ENCODE data around the gene SACM1L.

The SACM1L gene

DNA sequence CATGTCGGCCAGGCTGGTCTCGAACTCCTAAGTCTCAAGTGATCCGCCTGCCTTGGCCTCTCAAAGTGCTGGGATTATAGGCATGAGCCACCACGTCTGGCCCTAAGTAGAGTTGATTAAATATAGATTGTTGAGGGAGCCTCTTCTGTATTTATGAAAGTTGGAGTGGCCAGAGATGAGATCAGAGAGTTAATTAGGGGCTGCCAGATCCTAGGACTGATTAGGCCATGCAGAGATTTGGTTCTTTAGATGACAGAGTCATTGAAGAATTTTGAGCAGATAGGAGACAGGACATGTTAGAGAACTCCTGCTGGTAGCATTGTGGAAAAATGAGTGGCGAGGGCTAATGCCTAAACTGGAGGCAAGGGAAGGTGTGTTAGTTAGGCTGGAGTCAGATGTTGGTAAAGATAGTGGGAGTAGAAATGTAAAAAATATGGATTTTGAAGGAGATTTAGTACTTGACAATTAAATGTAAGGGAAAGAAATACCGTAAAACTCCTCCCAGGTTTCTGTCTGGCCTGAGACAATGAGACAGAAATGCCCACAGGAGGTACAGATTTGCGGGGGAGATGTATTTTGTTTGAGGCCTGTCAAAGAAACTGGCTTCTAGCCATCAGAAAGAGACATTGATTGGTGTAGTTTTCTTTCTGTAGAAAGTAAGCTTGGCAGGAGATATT is 23.4 kb downstream of the SACM1L start:
- DNase-seq, result no peak
- no peak for ATAC-seq (replicated peaks)
- no peaks in the 10 kb centered on the region for H3K27me3 Mint-ChIP-seq
- H3K4me1 Mint-ChIP-seq (ENCODE audit: low read depth in 2 of 2), result peaks cover 11 to 16% of the 10 kb centered on the region in 2 donors
- H3K9me3 Mint-ChIP-seq, result no peaks in the 10 kb centered on the region
- H3K27ac Mint-ChIP-seq, result peak overlapping the region in 1 of 2 donors; percentile 7
- peaks cover 80% of the 10 kb centered on the region for H3K36me3 Mint-ChIP-seq (ENCODE audit: insufficient read depth)
- H3K4me3 Mint-ChIP-seq, result no peak overlapping the region

DNA sequence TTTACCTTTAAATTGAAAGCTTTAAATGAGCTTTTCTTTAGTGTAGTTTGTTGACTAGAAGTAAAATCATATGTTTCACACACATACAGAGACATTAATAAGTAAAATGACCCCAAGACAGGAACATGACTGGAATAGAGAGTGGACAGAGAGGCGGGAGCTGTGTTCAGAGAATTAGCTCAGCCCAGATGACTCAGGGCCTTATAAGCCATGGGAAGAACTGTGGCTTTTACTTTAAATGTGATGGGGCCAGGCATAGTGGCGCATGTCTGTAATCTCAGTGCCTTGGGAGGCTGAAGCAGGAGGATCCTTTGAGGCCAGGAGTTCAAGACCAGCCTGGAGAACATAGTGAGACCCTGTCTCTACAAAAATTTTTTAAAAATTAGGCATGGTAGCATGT is 26.7 kb downstream of the SACM1L start:
- no peak for DNase-seq
- H3K27me3 Mint-ChIP-seq, result no peaks in the 10 kb centered on the region
- H3K27ac Mint-ChIP-seq, result peak overlapping the region; percentile 67 to 80
- ATAC-seq (replicated peaks), result no peak
- H3K36me3 Mint-ChIP-seq (ENCODE audit: insufficient read depth), result peaks cover 64% of the 10 kb centered on the region
- no peak overlapping the region for H3K4me3 Mint-ChIP-seq
- H3K4me1 Mint-ChIP-seq (ENCODE audit: low read depth in 2 of 2), result peaks cover 10 to 12% of the 10 kb centered on the region in 2 donors
- H3K9me3 Mint-ChIP-seq, result no peaks in the 10 kb centered on the region

DNA sequence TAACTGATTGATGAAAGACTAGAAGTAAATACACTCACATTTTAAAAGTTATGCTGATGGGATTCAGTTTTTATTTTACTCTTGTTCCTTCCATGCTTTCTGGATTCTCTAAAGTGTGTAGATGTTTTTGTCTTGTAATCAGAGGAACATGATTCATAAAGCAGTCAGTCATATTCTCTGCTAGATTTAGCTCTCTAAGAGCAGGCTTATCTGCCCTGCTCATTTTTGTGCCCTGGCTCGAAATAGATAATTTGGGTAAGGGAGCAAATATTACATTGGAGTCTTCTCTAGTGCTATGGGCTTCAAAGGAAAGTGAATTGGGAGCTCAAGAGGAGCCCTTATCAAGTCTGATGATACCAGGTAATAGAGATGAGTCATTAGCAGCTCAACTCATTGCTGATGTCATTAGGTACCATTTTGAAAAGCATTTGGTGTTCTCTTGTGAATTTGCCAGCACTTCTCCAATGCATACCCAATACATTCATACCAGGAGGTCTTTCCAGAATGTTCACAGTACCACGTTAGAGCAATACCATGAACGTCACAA is 27.7 kb downstream of the SACM1L start:
- DNase-seq (no peak), ATAC-seq (replicated peaks) (no peak)
- peak overlapping the region; percentile 47 to 80 for H3K27ac Mint-ChIP-seq
- no peaks in the 10 kb centered on the region for H3K27me3 Mint-ChIP-seq
- H3K4me3 Mint-ChIP-seq, result no peak overlapping the region
- no peaks in the 10 kb centered on the region for H3K9me3 Mint-ChIP-seq
- peaks cover 6 to 12% of the 10 kb centered on the region in 2 donors for H3K4me1 Mint-ChIP-seq (ENCODE audit: low read depth in 2 of 2)
- peaks cover 60% of the 10 kb centered on the region for H3K36me3 Mint-ChIP-seq (ENCODE audit: insufficient read depth)

DNA sequence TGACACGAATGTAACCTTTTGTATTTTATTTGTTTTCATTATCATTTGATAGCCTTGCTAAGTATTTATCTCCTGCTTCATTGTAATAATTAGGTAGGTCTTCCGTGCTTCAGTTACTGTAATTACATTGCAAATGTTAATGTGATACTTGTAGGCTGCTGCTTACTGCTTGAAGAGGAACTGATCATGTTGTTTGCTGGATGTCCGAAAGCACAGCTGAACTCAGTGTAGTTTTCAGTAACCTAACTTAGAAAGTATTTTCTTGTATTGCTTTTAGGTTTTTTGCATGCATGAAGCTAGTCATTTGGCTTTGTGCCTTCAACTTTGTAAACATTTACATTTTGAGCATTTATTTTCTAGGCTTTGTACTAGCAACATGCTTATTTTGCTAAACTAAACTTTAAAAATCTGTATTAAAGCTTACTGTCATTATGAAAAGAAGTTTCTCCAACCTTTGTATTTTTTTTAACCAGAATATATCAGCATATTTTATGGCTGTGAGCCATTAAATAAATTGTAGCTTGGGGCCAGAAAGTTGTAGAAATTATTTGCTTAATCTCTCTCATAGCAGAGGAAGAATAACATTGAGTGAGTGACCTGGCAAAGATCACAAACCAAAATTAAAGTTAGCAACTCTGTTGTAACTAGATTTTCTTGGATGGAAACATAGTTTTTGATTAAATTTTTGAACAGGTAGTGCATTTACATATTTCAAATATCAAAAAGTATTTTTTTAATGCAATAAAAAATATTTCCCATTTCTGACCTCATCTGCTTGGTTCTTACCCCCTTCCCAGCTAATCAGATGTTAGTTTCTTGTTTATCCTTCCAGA is 30.7 kb downstream of the SACM1L start:
- Mint-ChIP-seq H3K36me3 (ENCODE audit: insufficient read depth) (peaks cover 63% of the 10 kb centered on the region), H3K27ac (peak overlapping the region; percentile 4 to 22), H3K4me1 (ENCODE audit: low read depth in 2 of 2) (peaks cover 9 to 28% of the 10 kb centered on the region in 2 donors), H3K4me3 (no peak overlapping the region), H3K27me3 (no peaks in the 10 kb centered on the region), H3K9me3 (no peaks in the 10 kb centered on the region)
- no peak for DNase-seq
- ATAC-seq (replicated peaks), result no peak

DNA sequence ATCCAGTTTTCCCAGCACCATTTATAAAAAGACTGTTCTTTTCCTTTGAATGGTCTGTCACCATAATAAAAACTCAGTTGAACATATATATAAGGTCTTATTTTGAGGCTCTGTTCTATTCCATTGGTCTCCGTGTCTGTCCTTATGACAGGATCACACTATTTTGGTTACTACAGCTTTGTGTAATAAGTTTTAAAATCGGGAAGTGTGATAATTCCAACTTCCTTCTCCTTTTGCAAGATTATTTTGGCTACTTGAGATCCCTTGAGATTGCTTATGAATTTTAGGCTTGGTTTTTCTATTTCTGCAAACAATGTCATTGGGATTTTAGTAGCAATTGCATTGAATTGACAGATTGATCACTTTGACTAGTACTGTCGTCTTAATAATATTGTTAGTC is 35.7 kb downstream of the SACM1L start:
- no peak for DNase-seq
- peaks cover 80% of the 10 kb centered on the region for H3K36me3 Mint-ChIP-seq (ENCODE audit: insufficient read depth)
- no peaks in the 10 kb centered on the region for H3K27me3 Mint-ChIP-seq
- no peak for ATAC-seq (replicated peaks)
- H3K4me1 Mint-ChIP-seq (ENCODE audit: low read depth in 2 of 2), result peaks cover 16 to 48% of the 10 kb centered on the region in 2 donors
- H3K4me3 Mint-ChIP-seq, result no peak overlapping the region
- H3K9me3 Mint-ChIP-seq, result no peaks in the 10 kb centered on the region
- H3K27ac Mint-ChIP-seq, result no peak overlapping the region

DNA sequence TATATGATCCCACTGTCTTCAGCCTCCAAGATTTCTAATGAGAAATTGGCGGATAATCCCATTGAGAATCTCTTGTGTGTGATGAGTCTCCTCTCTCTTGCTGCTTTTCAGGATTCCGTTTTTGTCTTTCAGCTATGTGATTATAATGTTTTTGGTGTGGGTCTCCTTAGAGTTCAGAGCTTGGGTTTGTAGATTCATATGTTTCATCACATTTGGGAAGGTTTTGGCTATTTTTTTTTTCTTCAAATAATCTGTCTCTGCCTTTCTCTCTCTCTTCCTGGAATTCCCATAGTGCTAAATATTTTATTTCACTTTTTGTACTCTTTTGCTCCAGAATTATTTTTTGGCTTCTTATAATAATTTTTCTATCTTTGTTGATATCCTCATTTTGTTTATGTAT is 40.4 kb downstream of the SACM1L start:
- DNase-seq (no peak), ATAC-seq (replicated peaks) (no peak)
- Mint-ChIP-seq H3K27ac (peak overlapping the region in 1 of 2 donors; percentile 4), H3K9me3 (no peaks in the 10 kb centered on the region), H3K4me3 (no peak overlapping the region), H3K27me3 (no peaks in the 10 kb centered on the region), H3K36me3 (ENCODE audit: insufficient read depth) (peaks cover 85% of the 10 kb centered on the region), H3K4me1 (ENCODE audit: low read depth in 2 of 2) (peaks cover 15 to 40% of the 10 kb centered on the region in 2 donors)

DNA sequence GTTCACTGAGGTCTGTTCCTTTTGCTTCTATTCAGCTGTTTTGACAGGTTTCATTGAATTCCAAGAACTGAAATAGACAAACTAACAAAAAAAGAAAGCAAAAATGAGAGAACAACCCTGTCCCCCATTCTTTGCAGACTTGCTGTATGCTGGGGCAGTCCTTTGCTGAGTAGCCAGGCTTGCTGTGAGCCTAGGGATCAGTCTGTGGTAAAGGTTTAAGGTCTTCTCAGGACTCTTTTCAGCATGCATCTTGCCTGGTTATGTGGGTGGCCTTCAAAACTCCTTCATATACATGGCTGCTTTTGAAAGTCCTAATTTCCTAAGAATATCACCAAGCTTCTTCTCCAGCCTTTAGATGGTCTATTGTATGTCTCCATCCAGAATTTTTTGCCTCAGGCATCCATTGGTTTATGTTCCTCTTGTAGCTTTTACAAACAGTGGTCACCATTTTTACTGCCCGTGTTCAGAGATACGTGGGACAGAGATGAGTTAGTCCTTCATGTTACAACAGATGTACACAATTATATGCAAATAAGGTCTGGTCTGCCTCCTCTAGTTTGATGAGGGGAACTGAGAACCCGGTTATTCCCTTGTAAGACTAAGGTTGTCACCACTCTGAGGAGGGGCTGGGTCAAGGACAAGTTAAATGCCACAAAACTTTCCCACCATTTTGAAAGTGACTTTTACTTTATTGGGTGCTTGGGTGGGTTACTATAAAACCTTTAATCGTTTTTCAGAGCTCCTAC is 41.4 kb downstream of the SACM1L start:
- Mint-ChIP-seq H3K36me3 (ENCODE audit: insufficient read depth) (peaks cover 87% of the 10 kb centered on the region), H3K27me3 (no peaks in the 10 kb centered on the region), H3K4me1 (ENCODE audit: low read depth in 2 of 2) (peaks cover 11 to 30% of the 10 kb centered on the region in 2 donors), H3K27ac (peak overlapping the region; percentile 13 to 32), H3K4me3 (no peak overlapping the region), H3K9me3 (no peaks in the 10 kb centered on the region)
- ATAC-seq (replicated peaks) (no peak), DNase-seq (no peak)

DNA sequence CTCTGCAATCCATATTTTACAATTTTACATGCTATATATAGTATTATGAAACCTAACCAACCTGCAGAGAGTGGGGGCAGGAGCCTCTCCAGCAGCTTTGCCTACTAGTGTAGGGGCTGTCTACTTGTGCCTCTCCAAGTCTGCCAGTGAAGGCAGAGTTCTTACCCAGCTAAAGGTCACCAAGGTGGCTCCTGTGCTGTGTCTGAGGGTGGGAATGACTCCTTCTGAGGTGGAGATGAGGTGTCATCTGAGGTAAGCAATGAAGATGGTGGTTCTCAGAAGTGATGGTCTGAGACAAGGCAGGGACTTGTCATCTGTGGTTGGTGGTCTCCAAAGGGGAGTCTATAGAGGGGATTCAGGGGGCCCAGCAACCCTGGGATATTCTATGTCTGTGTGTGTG is 47.5 kb downstream of the SACM1L start:
- H3K4me1 Mint-ChIP-seq (ENCODE audit: low read depth in 2 of 2), result peaks cover 16 to 25% of the 10 kb centered on the region in 2 donors
- no peak for DNase-seq
- no peak overlapping the region for H3K4me3 Mint-ChIP-seq
- H3K36me3 Mint-ChIP-seq (ENCODE audit: insufficient read depth), result peaks cover 98% of the 10 kb centered on the region
- no peak for ATAC-seq (replicated peaks)
- no peaks in the 10 kb centered on the region for H3K9me3 Mint-ChIP-seq
- no peaks in the 10 kb centered on the region for H3K27me3 Mint-ChIP-seq
- H3K27ac Mint-ChIP-seq, result peak overlapping the region; percentile 0 to 86

DNA sequence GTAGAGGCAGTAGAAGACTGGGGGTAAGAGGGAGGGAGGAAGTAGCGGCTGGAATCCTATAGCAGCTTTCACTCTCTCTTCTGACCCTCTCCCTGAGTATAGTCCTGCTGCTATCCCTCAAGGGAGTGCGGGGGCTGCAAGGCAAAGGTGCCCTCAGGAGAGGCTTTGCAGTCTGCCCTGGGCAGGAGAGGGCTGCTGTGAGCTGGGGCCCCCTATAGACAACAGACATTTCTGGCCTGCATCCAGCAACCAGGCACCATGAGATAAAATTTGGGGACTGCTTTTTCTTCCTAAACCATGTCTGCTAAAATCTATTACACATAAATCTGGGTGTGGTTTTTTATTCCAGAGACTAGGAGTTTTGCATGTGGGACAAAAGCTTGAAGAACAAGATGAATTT is 48.0 kb downstream of the SACM1L start:
- Mint-ChIP-seq H3K36me3 (ENCODE audit: insufficient read depth) (peaks cover 98% of the 10 kb centered on the region), H3K9me3 (no peaks in the 10 kb centered on the region), H3K27ac (peak overlapping the region; percentile 8 to 86), H3K27me3 (no peaks in the 10 kb centered on the region), H3K4me1 (ENCODE audit: low read depth in 2 of 2) (peaks cover 21 to 30% of the 10 kb centered on the region in 2 donors), H3K4me3 (no peak overlapping the region)
- no peak for DNase-seq
- no peak for ATAC-seq (replicated peaks)

DNA sequence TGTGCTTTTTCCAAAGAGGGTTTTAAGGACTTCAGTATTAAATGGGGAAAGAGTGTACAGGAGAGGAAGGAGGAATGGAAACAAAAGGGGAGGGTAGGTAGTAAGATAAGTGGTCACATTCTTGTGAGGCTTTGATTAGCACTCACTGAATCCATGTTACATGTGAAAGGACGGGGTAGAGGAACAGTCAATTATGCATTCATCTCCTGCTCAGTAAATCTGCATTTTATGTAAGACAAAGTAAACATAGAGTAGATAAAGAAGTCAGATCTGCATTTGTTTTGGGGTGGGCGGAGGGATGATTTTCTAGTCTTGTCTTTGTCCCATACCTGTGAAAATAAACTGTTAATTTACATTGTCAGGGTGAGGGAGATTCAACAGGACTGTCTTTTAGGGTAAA is 50.8 kb downstream of the SACM1L start:
- H3K27me3 Mint-ChIP-seq, result no peaks in the 10 kb centered on the region
- peak overlapping the region; percentile 11 to 80 for H3K27ac Mint-ChIP-seq
- peaks cover 23 to 29% of the 10 kb centered on the region in 2 donors for H3K4me1 Mint-ChIP-seq (ENCODE audit: low read depth in 2 of 2)
- H3K36me3 Mint-ChIP-seq (ENCODE audit: insufficient read depth), result peaks cover 94% of the 10 kb centered on the region
- no peak overlapping the region for H3K4me3 Mint-ChIP-seq
- H3K9me3 Mint-ChIP-seq, result no peaks in the 10 kb centered on the region
- ATAC-seq (replicated peaks) (no peak), DNase-seq (no peak)

DNA sequence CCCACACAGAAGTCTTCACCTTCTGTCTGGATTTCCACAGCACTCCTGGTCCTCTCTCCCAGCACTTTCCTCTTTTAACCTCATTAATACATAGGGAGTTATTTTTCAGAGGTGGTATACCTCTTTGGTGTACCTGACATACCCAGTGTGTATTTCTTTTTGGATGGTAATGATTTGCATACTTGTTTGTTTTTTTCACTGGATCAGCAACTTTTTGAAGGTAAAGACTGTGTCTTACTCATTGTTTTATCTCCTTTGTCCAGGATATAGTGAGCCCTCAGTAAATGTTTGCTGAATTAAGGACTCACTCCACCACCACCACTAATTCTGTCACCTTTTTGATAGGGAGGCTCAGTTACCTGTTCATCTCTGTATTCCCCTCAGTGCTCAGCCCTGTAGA is 52.1 kb downstream of the SACM1L start:
- no peak for DNase-seq
- peaks cover 23 to 29% of the 10 kb centered on the region in 2 donors for H3K4me1 Mint-ChIP-seq (ENCODE audit: low read depth in 2 of 2)
- no peak for ATAC-seq (replicated peaks)
- no peaks in the 10 kb centered on the region for H3K27me3 Mint-ChIP-seq
- no peaks in the 10 kb centered on the region for H3K9me3 Mint-ChIP-seq
- H3K4me3 Mint-ChIP-seq, result peak overlapping the region in 1 of 2 donors; percentile 3
- H3K27ac Mint-ChIP-seq, result peak overlapping the region; percentile 79 to 85
- H3K36me3 Mint-ChIP-seq (ENCODE audit: insufficient read depth), result peaks cover 93% of the 10 kb centered on the region

DNA sequence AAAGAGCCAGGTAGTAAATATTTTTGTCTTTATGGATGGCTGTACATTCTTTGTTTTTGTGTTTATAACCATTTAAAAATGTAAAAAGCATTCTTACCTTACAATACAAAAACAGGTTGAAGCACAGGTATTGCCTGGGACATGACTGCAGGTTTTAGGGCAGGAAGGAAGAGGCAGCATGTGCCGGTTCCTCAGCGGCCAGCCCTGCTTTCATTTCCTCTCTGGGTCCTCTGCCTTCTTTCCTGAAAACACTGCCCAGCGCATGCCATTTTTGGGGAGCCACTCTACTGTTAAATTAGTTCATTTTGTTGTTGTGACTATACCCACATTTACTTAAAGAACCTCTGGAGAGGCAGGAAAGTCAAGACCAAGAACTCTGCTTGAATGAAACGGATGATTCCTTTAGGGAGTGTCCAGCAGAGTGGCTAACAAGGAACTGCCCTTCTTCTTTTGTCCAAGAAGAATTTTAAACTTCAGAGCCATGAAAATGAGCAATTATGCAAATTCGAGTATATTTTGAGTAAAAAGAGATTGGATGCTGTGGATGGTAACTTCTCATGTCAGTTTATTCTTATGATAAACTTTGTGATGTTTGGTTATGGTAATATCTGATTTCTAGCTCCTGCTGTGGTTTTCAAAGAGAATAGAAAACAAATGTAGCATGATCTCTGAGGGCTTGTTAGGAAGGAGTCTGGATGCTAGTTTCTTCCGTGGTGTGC is 52.7 kb downstream of the SACM1L start:
- Mint-ChIP-seq H3K9me3 (no peaks in the 10 kb centered on the region), H3K27ac (peak overlapping the region; percentile 79 to 85), H3K4me1 (ENCODE audit: low read depth in 2 of 2) (peaks cover 23 to 29% of the 10 kb centered on the region in 2 donors), H3K36me3 (ENCODE audit: insufficient read depth) (peaks cover 88% of the 10 kb centered on the region), H3K4me3 (peak overlapping the region in 1 of 2 donors; percentile 3), H3K27me3 (no peaks in the 10 kb centered on the region)
- DNase-seq, result no peak
- peak; percentile 36 for ATAC-seq (replicated peaks)

Measured in effector memory CD8-positive, alpha-beta T cell (primary cell).